ENCODE data around the gene CHAT.
"Not testable (repeated sequence)": the region's sequence is repeated elsewhere in the genome, so short reads cannot be mapped to it uniquely, and the experiment has no call there.

The CHAT gene

DNA sequence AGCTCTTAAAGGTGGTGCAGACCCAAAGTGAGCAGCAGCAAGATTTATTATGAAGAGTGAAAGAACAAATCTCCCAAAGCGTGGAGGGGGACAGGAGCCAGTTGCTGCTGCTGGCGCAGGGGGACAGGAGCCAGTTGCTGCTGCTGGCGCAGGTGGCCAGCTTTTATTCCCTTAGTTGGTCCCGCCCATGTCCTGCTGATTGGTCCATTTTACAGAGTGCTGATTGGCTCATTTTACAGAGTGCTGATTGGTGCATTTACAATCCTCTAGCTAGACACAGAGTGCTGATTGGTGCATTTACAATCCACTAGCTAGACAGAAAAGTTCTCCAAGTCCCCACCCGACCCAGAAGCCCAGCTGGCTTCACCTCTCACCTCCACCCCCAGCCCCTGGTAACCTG, 68.6 kb downstream of the CHAT start:
- DNase-seq (ENCODE audit: low read depth in 2 of 3, low spot score in 1 of 3): not testable (repeated sequence)

DNA sequence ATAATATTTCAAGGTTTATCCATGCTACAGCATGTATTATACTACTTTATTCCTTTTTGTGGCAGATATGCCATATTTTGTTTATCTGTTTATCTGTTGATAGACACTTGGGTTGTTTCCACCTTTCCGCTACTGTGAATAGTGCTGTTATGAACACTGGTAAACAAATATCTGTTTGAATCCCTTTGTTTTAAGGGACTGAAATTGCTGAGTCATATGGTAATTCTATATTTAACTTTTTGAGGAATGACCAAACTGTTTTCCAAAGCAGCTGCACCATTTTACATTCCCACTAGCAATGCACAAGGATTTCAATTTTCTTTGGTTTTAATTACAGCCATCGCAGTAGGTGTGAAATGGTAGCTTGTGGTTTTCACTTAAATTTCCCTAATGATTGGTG, 69.0 kb downstream of the CHAT start:
- DNase-seq (ENCODE audit: low read depth in 2 of 3, low spot score in 1 of 3): no peak

DNA sequence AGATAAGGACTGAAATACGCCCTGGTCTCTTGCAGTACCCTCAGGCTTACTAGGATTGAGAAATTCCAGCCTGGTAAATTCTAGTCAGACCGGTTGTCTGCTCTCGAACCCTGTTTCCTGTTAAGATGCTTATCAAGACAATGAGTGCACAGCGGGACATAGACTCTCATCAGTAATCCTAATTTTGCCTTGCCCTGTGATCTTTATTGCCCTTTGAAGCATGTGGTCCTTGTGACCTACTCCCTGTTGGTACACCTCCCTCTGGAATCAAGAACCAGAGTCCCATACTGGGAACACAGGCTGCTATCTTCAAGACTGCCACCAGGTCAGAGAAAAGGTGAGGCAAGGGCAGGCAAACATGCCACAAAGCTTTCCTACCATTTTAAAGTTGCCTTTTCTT, 72.8 kb downstream of the CHAT start:
- DNase-seq (ENCODE audit: low read depth in 2 of 3, low spot score in 1 of 3): no peak

DNA sequence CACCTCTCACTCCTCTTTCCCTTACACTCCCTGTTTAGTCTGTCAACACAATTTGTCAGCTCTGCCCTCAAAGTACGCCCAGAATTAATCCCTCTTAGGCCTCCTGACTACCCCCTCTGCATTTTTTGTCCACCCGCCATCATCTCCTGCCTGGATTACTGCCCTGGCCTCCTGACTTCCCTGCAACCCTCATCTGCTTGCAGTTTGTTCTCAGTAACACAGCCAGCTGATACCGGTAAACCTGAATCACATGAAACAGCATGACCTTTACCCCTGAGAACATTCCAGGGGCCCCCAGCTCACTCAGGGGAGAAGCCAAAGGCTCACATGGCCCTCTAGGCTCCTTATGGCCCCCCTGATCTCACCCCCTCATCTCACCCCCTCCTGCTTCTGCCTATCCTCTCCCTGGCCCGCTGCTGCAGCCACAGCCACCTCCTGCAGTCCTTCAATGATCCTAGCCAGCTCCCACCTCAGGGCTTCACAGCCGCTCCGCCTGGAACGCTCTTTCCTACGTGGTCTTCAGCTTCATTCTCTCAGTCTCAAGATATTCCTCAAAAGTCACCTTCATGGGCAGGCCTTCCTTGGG, 74.5 kb downstream of the CHAT start:
- DNase-seq (ENCODE audit: low read depth in 2 of 3, low spot score in 1 of 3): no peak

DNA sequence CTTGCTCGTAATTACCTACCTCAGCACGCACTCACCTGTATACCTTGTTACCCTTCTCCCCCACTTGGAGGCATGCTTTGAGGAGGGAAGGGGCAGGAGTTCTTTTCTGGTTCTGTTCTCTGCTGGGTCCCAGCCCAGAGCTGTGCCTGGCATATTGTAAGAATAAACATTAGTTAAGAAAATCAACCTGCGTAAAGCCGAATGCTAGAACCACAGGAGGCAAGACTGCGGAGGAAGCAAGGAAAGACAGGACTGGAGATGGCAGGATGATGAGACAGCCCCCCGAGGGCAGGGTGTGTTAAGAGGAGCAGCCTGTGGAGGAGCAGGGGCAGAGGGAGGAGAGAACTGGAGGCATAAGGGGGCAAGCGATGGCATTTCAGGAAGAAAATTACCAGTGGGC, 75.1 kb downstream of the CHAT start:
- no peak for DNase-seq (ENCODE audit: low read depth in 2 of 3, low spot score in 1 of 3)

DNA sequence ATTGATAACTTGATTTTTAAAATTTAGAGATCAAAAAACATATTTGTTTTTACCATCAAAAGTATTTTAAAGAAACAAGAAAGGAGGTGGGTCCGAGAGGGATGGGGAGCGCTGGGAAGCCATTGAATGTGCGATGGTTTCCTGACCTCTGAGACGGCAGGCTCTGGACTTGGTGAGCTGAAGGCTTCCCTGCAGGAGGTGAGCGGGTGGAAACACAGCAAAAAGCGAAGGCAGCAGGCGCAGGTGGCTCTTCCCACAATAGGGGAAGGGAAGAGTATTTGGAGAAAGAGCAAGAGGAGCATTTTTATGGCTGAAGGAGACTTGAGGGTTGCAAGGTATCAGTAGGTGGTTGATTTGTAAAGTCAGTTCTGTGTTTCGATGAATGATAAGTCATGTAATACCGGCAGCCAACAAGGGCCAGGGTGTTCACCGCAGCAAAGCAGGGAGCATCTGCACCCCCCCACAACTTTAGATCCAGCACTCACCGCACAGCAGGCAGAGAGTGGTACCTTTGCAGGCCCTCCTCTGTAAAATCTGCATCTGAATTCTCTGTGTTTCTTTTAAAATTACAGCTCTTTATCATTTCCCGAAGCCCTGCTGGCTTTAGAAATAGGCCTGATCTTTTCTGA, 76.2 kb downstream of the CHAT start:
- no peak for DNase-seq (ENCODE audit: low read depth in 2 of 3, low spot score in 1 of 3)

DNA sequence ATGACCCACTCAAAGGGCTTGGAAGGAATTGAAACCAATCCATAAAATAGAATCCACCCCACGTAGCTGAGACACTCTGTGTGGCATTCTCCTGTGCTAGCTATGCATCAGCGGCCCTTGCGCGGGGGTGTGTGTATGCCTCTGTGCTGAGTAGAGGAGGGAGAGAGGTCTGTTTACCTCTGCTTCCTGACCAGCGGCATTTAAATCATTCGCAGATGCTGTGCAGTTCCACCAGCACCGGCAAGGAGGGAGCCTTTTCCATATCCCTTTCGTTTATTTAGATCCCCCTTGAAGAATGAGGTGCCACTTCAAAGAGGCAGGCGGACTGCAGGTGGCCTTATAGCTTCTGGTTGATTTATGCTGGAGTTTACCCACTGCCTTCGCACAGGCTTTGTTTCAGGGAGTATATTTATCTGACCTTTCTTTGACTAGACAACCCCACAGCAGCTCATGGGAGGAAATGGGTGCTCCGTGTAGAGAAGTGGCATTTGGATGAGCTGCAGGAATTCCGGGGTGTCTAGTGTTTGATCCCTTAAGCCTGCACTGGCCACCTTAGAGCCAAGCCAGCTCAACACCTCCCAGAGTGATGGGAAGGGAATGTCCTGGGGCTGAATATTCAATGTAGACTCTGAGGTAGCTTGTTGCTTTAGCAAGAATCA, 77.0 kb downstream of the CHAT start:
- no peak for DNase-seq (ENCODE audit: low read depth in 2 of 3, low spot score in 1 of 3)

DNA sequence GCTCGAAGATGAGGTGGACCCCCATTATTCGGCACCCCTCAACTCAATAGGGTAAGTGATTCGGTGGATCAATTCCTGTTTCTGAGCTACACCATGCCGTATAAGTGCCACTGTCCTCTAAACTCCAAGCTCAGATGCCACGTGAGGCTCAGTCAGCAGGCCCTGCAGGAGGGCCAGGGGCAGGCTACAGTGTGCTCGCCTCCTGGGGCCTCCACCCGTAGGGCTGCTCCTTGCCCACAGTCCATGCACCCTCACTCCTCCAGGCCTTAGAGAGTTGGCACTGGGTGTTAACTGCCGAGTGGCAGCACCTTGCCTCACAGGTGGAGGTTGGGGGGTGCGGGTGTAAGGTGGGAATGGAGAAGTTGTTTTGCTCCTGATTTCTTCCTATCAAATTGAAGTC, 77.8 kb downstream of the CHAT start:
- DNase-seq (ENCODE audit: low read depth in 2 of 3, low spot score in 1 of 3): no peak

DNA sequence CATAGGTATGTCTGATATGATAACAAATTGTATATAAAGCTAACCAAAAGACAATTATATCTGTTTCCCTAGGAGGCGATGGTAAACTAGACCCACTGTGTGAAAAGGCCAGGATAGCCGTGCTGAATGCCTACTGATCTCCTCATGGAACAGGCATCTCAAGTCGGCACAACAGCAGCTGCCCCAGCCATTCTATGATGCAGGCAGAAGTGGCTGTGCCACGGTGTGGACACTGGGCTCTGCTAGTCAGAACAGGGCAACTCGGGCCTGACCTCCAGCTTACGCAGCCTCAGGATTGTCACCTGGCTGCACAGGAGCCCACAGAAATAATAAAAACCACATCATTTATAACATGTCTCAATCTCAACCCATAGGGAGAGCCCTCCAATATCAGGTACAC, 80.6 kb downstream of the CHAT start:
- DNase-seq (ENCODE audit: low read depth in 2 of 3, low spot score in 1 of 3): no peak

DNA sequence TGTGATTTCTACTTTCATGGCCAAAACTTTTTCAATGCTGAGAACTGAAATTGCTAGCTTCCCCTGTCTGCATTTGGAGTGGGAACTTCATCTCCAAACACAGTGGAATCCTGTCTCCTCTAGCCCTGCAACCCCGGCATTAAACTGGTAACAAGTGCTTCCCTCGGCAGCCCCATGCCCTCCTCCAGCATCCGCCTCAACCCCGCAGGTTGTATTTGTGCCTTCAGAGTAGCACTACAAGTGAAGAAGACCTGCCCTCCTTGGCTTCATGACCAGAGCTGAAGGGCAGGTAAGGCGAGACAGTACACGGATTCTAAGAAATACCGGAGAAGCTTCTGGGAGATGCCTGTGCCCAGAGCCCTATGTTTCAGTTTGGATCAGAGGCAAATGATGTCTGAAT, 82.5 kb downstream of the CHAT start:
- no peak for DNase-seq (ENCODE audit: low read depth in 2 of 3, low spot score in 1 of 3)

DNA sequence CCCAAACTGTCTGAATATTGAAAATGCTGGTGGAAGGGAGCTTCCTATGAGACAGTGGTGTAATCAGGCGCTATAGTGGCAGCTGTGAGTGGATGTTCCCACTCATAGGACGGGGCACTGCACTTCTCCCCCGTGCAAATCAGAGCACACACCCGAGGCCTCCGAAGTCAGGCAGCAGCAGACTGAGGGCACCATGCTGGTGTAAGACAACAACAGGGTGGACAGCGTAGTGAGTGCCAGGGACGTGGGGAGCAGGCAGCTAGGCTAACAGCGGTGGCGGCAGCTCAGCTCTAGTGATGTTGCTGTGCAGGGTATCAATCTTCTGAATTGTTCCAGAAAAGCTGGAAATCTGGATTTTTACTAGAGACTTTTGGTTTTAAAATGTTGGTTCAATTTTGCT, 84.8 kb downstream of the CHAT start:
- no peak for DNase-seq (ENCODE audit: low read depth in 2 of 3, low spot score in 1 of 3)

DNA sequence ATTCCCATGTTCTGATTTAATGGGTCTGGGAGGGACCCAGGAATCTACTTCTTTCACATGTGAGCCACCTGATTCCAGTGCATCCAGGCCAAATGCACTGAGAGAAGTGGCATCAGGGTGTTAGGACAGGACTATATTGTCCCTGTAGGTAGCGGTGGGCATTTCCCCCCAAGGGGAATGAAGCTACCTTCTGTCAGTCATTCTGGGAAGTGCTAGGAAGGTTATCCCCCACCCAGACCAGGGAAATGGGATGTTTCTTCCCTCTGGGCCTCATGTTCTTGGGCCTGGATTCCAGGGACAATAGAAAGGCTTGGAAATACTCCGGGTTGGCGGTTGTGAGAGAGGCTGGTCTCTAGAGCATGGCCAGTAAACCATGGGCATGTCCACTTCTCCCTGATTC, 86.4 kb downstream of the CHAT start:
- DNase-seq (ENCODE audit: low read depth in 2 of 3, low spot score in 1 of 3): no peak

DNA sequence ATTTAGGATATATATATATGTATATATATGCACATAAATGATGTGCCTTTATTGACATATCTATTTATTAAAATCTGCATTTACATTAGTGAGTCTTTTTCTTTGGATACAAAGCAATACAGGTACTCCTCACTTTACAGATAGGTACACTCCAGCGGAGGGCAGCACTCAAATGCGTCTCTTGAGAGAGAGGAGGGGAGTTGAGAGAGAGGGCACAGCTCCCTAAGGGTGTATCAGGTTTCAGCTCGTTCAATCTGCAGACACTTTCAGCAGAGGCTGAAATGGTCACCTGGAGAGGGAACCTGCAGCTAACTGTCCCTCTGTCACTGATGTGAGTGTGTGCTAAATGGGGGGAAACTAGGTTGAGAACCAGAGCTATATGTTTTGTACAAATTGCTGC, 87.2 kb downstream of the CHAT start:
- DNase-seq (ENCODE audit: low read depth in 2 of 3, low spot score in 1 of 3): no peak

DNA sequence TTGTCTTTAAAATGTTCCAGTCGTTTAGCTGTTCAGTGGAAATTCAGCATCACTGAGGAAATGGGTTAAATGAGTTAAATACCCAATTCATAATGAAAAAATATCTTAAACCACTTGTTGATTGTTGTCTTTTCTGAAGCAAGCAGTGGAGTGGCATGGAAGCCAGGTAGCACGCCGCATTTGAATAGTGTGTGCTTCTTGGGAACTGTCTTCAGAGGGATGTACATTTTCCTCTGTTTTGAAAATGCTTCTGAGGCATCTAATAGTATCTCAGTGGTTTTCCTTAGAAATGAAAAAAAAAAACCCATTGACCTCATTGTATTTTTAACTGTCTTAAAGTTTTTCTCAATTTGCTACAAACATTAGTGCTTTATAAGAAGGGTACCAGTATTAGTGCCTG, 93.7 kb downstream of the CHAT start:
- DNase-seq (ENCODE audit: low read depth in 2 of 3, low spot score in 1 of 3): no peak

DNA sequence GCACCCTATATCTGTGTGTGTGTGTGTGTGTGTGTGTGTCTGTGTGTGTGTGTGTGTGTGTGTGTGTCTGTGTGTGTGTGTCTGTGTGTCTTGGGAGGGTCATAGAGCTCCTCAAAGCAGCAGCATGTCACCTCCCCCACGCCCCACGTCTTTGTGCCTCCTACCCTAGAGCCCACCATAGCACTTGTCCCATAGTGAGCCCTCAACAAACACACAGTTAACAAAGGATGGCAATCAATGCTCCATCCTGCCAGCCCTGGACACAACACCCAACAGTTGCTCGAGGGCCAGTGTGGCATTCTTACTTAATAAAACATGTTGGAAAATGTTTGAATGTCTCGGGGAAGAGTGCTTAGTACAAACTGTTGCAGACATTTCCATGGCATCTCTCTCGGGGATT, 96.1 kb downstream of the CHAT start:
- DNase-seq (ENCODE audit: low read depth in 2 of 3, low spot score in 1 of 3): no peak

DNA sequence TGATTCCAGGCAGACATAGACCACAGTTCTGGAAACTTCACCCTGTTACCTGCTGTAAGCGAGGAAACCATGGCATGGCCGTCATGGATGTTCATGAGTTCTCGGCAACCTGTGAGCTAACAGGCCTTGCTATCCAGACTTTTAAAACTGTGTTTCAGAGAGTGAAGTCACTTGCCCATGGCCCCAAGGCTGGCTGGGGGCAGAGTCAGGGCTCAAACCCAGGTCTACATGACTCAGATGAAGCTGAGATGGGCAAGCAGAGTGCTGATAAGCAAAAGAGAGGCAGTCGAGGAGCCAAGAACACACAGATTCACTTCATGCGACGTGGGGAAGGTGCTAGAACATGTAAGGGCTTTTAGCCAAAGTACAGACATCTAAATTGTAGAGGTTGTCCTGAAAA, 97.1 kb downstream of the CHAT start:
- DNase-seq (ENCODE audit: low read depth in 2 of 3, low spot score in 1 of 3): no peak

DNA sequence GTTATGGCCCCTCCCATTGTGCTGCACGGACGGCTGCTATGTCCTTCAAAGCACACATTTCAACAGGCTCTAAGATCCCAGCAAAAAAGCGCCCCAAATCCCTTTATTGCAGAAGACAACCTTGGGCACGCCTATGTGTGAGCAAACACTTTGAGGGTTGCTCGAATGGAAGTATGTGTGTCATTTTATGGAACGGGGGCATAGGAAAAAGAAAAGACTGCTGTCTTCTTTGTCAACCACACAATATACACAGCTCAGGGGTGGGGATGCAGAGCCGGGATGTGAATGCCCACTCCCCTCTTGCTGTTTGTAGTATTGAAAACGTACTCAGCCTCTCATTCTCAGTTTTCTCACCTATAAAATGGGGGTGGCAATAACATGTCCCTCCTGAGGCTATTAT, 97.6 kb downstream of the CHAT start:
- no peak for DNase-seq (ENCODE audit: low read depth in 2 of 3, low spot score in 1 of 3)

DNA sequence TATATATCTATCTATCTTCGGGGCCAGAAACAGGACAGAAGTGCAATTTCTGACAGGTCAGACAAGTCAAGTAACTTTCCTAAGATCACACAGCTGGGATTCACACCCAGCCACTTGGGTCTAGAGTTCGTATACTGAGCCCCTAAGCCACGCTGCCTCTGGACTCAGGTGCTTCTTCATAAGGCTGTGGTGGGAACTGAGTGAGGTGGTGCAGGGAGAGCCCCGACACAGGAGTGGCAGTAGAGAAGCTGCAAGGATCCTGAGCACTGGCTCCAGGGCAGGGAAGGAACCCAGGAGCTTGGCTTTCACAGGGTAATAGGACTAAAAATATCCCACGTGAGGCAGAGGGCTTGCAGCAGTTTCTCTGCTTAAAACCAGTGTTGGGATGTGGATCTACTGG, 99.4 kb downstream of the CHAT start:
- no peak for DNase-seq (ENCODE audit: low read depth in 2 of 3, low spot score in 1 of 3)
